SH-SY5Y (cell line): ENCODE data around the gene NLK.

ENCODE experiments used
- GATA2 ChIP-seq: IDR thresholded peaks from 2 replicates; pipeline ENCODE4 v1.6.1; 2011; ENCODE audit warnings: mild to moderate bottlenecking, low read depth, low read length
- GATA3 ChIP-seq: IDR thresholded peaks from 2 replicates; pipeline ENCODE4 v1.6.1; 2011; ENCODE audit warnings: low read depth, mild to moderate bottlenecking, low read length, moderate library complexity

The NLK gene

DNA sequence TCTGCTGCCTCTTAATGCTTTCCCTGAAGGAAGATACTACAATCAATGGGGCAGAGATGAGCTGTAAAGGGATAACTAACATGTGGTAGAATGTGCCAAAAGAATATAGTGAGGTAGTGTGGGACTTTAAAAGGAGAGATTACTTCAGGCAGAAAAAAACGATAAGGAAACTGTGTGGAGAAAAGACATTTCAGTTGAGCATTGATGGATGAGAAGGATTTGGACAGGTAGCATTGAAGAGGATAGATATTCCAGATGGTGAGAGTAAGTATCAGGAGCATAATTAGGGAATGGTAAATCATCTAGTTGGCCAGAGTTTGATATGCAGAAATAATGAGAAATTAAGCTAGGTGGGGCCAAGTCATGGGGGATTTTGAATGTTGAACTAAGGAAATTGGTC lies 97.3 kb downstream of the NLK start:
- TF ChIP-seq GATA2 = no peak
- TF ChIP-seq GATA3 = no peak

DNA sequence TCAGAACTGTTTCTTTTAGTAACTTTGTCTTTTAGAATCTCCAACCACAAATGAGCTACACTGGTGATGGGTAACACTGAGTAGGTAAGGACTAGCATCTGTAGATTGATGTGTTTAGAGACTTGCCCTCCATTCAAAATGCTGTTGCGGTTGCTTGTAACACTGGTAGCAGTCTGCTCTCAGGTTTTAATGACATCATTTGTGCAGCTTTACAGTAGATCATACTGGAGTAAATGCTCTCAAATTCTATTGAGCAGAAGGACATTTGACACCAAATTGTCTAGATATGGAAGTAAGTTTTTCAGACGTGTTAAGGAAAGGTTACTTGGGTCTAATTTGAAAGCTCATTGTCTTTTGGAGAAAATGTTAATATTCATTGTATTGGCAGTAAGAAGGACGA lies 98.8 kb downstream of the NLK start:
- TF ChIP-seq GATA3 = no peak
- no peak for TF ChIP-seq GATA2

DNA sequence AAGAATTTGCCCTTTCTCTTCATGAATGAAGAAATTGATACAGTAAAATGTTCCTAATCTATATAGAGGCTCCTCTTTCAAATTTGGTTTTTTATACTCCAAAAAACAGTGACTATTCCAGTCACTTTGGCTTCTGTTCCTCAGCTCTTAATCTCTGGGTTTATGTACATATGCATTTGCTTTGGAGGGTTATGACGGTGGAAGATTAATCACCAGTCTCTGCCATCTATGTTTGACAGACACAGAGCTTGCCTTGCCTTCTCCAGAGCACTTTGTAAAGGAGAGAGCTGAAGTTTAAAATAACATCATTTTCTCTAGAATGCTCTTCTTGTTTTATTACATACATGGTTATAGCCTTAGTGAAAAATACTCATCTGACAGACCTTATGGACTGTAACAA lies 99.3 kb downstream of the NLK start:
- TF ChIP-seq GATA3 = no peak
- TF ChIP-seq GATA2 = no peak

DNA sequence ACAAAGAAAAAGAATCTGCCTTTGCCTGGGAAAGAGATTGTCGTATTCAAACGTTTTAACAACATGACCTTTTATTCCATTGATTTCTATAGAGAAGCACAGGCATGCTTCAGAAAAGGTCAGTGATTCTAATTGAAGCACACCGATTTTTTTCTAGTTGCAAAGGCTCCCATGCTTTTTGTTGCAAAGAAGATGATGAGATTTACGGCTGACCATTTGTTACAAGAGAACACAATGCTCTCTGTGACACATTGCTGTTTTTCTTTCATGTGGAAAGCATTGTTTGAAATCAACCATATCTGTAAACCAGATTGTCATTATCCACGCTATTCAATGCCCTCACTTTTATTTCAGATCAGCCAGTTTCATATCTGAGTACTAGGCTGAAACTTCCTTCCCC lies 99.8 kb downstream of the NLK start:
- no peak for TF ChIP-seq GATA2
- TF ChIP-seq GATA3 = no peak

DNA sequence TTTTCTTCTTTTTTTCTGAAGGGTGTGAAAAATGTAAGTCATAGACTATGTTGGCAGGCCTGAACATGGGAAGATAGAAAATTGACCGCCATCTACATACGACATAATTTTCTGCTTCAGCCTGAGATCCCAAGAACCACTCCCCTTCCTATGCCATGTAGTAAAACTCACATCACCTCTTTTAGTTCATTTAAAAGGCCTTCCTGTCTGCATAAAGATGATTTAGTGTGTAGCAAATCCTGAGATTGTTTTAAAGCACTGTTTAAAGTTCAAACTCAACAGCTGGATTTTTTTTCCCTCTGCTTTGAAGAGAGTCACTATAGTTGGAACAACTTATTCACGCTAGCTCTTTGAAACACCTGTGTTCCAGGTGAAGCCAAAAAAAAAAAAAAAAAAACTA lies 101.5 kb downstream of the NLK start:
- TF ChIP-seq GATA3 = no peak

DNA sequence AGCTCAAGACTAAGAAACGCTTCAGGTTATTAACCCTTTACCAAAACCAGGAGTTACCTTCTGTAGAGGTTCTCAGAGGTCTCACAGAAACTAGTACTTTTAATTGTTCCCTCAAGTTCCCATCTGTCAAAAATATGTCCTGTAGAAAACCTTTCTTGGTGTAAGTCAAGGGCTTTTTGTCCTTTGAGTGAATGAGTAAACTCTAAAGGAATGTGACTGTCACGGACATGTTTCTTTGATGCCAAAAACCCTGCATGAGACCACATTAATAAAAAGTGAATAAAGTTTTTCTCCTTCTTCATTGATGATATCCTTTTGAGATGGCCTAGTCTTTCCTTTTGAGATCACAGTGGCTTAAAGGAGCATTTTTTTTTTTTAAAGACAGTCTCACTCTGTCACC lies 102.9 kb downstream of the NLK start:
- TF ChIP-seq GATA3 = no peak
- no peak for TF ChIP-seq GATA2

DNA sequence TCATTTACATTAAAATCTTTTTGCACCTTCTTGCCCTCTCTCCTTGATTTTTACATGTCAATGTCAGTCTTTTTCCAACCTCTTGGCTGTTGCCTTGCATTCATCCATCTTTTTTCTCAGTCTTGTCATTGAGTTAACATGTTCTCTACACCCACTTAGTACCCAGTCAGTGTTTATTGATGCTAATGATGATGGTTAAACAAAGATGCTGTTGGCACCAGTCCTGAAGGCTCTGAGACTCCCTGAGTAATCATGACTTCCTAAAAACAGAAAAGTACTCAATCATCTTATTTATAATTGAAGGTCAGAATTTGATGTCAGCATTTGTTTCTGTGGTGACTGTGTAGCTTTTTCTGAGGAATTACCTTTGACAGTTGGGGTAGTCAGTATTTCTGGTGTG lies 104.5 kb downstream of the NLK start:
- TF ChIP-seq GATA3 (no peak), GATA2 (no peak)

DNA sequence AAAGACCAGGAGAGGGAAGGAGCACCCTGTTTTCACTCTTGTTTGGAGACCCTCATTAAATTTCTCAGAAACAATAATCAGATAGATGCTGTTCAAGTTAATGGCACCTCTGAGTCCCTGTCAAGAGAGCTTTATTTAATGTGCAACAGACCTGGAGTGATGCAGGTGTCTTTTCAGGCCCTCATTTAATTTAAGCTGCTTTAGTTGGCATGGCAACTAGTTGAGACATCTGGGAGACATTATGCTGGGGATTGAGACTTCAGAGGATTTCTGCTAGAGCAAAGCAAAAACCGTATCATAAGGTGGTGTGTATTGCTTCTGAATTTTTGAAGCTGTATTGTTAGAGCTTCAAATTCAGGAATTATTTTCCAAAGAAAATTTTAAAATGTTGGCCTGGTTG lies 108.5 kb downstream of the NLK start:
- TF ChIP-seq GATA3 (no peak), GATA2 (no peak)

DNA sequence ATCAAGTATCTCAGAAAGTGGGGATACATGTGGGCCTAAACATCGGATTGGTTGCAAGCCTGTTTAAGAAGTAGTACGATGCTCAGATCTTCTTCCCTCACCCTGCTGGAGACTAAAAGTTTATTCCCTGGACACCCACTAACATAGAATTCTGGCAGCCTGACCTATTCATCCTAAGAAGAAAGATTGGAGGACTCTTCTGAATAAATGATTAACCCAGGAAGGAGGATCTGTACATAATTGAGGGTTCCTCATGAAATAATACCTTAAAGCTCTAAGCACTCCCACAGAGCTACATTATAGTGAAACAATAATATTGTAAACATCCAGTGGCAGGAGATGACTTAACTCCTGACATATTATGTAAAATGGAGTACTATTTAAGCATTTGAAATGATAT lies 111.7 kb downstream of the NLK start:
- TF ChIP-seq GATA3 (no peak), GATA2 (no peak)

DNA sequence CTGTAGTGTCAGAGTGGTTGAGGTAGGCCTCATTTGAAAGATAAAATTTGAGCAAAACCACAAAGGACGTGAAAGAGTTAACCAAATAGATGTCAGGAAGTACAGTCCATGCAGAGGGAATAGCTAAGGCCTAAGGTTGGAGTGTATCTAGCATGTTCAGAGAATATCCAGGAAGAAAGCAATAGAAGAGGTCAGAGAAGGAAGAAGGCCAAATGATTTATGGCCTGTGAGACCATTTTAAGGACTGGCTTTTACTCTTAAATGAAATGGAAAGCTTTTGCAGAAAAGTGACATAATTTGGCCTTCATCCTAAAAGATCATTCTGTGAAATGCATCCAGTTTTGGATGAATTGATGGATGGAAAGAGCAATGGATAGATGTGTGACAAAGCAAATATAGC lies 116.5 kb downstream of the NLK start:
- TF ChIP-seq GATA3 = no peak
- no peak for TF ChIP-seq GATA2

DNA sequence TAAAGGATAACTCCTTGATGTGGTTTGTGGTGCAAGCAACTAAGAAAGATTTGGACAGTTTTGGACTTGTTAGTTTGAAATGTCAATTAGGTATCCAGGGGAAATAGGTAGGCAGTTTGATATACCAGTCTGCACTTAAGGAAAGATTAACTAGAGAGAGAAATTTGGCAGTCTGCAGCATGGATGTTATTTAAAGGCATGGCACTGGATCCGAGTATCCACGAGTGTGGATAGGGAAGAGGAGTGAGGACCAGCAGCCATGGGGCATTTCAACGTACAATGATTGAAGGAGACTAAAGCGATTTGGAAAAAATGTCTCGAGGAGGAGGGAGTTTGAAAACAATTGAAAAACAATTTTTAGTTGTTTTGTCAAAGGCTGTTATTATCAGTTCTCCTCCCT lies 117.4 kb downstream of the NLK start:
- TF ChIP-seq GATA2 (no peak), GATA3 (no peak)

DNA sequence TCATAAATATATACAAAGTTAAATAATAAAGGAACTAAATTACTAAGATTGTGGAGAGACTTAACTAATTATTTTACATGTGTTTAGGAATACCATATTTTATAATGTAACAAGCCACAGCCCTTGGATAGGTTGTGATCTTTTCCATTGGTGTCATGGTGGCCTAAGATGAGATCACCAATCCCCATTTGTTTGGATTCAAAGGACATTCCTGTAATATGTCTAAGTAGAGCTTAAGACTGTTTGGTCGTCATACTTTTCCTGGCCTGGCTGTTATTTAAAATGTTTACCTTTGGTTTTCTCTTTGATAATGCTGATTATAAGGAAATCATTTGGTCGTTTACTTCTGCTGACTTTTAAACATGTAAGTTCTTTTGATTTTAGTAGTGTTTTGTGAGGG lies 118.1 kb downstream of the NLK start:
- TF ChIP-seq GATA3 = no peak

DNA sequence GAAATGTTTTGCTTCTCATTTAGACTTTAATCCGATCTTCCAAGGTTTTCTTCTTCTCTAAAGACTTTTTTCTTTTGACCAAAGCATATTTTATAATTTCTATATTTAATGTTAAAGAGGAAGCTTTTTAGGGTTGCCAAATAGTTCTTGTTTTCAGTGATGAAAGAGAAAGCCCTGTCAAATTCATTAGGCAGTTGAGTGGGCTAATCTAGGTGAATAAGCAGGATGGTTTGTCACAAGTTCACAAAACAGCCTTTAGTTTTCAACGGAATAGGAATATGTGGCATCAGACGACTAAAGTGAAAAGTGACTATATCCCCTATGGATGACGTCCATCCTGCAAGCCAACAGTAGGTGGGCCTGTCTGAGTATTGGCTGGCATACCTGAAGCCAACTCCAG lies 118.8 kb downstream of the NLK start:
- TF ChIP-seq GATA2 (no peak), GATA3 (no peak)

DNA sequence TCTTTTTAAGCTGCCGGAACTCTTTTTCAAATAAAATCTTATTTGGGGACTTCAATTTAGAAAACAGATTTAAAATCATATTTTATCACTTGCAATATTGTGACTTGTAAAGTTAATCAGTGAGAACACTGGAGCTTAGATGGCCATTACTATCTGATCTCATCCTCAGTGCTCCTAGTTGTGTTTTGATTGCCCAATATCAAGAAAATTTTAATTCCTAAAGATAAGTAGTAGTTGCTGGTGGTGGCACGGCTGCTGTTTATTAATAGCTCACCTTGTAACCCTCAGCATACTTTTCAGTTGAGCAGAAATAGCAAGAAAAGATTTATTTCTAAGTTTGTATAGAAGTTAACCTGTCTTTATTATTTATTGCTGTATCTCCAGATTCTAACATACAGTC lies 124.0 kb downstream of the NLK start:
- TF ChIP-seq GATA2 (no peak), GATA3 (no peak)

DNA sequence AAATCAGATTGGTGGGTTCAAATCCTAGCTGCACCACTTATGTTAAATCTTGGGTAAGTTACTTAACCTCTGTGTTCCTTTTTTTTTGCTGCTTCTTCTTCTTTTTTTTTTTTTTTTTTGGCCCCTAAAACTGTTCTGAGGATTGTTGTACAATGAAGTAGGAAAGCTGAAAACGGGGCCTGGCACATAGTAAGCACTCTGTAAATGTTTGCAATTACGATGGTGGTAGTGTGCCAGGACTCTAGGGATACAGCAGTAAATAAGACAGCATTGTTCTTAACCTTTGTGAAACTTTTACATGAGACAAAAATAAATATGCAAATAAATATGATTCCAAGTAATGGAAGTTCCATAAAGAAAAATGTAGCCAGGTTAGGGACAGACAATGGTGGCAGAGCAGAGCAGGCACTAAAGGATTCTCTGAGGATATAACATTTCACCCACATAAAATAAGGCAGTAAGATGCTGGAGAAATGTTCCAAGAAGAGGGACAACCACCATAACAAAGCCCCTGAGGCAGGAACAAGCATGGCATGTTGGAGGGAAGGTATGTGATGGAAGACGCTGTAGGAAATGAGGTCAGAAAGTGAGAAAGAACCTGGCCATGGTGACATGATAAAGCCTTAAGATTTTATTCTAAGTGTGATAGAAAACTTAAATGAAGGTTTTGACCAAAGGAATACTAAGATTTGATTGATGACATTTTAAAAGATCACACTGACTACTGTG lies 127.3 kb downstream of the NLK start:
- no peak for TF ChIP-seq GATA2
- TF ChIP-seq GATA3 = no peak

DNA sequence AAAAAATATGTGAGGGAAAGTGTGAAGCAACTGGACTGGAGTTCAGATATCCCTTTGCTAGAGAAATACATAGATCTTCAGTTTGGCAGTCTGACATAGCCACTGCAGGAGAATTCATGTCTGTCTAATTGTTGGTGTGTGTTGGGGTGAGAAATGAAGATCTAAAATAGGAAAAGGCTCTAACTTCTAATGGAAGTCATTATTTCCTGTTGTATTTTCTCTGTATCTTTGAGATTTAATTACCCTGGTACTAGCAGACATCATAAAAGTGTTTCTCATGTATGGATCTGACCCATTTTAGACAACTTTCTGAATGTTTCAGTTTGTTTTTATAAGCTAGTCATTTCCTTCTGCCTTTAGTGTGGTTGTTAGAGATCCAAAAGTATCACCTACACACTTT lies 128.3 kb downstream of the NLK start:
- no peak for TF ChIP-seq GATA2
- TF ChIP-seq GATA3 = no peak
